Measurements from ENCODE around the gene TP53BP2.

DNA sequence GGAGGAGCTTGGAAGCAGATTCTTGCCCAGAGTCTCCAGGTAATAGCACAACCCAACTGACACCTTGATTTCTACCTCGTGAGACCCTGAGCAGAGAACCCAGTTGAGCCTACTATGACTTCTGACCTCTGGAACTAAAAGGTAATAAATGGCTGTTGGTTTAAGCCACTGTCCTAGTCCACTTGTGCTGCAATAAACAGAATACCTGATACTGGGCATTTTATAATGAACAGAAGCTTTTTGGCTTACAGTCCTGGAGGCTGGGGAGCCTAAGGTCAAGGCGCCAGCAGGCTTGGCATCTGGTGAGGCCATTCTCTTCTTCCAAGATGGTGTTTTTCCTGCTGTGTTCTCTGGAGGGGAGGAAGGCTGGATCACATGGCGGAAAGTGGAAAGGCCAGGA lies 39.9 kb upstream of the TP53BP2 start:
- TF ChIP-seq SP1 (IDR thresholded peaks at IDR 0.05) (no peak), NFRKB (IDR thresholded peaks at IDR 0.05) (no peak), TARDBP (IDR thresholded peaks at IDR 0.05) (no peak), FOXM1 (IDR thresholded peaks at IDR 0.05; ENCODE audit: borderline replicate concordance) (no peak), HDGF (IDR thresholded peaks at IDR 0.05; ENCODE audit: borderline replicate concordance) (no peak), ARNT (IDR thresholded peaks at IDR 0.05) (no peak), CTBP1 (IDR thresholded peaks at IDR 0.05; ENCODE audit: borderline replicate concordance) (no peak), ELF4 (IDR thresholded peaks at IDR 0.05) (no peak), SUZ12 (IDR thresholded peaks at IDR 0.05) (no peak), BHLHE40 (IDR thresholded peaks at IDR 0.05; ENCODE audit: borderline replicate concordance) (no peak), PKNOX1 (IDR thresholded peaks at IDR 0.05) (no peak), FOXK2 (IDR thresholded peaks at IDR 0.05) (no peak), ZNF384 (IDR thresholded peaks at IDR 0.05) (no peak)

All from HEK293T (cell line).